ENCODE results near the gene PRR5L.

The PRR5L gene

GRCh38 chr11:36300650-36301049 is 4.6 kb downstream of the PRR5L start:
- no peak for TF ChIP-seq CTCF (IDR thresholded peaks at IDR 0.05; ENCODE audit: extremely low read depth, missing control alignments)
- no peak for DNase-seq (ENCODE audit: low spot score)

GRCh38 chr11:36304351-36304750 is 8.3 kb downstream of the PRR5L start:
- no peak for DNase-seq (ENCODE audit: low spot score)
- TF ChIP-seq CTCF (IDR thresholded peaks at IDR 0.05; ENCODE audit: extremely low read depth, missing control alignments): no peak

GRCh38 chr11:36305047-36305446 is 9.0 kb downstream of the PRR5L start:
- DNase-seq (ENCODE audit: low spot score): no peak
- no peak for TF ChIP-seq CTCF (IDR thresholded peaks at IDR 0.05; ENCODE audit: extremely low read depth, missing control alignments)

GRCh38 chr11:36306888-36307287 is 10.8 kb downstream of the PRR5L start:
- no peak for DNase-seq (ENCODE audit: low spot score)
- no peak for TF ChIP-seq CTCF (IDR thresholded peaks at IDR 0.05; ENCODE audit: extremely low read depth, missing control alignments)

GRCh38 chr11:36308577-36308976 is 12.5 kb downstream of the PRR5L start:
- DNase-seq (ENCODE audit: low spot score): no peak
- no peak for TF ChIP-seq CTCF (IDR thresholded peaks at IDR 0.05; ENCODE audit: extremely low read depth, missing control alignments)

GRCh38 chr11:36309779-36310178 is 13.7 kb downstream of the PRR5L start:
- no peak for TF ChIP-seq CTCF (IDR thresholded peaks at IDR 0.05; ENCODE audit: extremely low read depth, missing control alignments)
- DNase-seq (ENCODE audit: low spot score): no peak

- TF ChIP-seq CTCF (IDR thresholded peaks at IDR 0.05; ENCODE audit: extremely low read depth, missing control alignments): no peak
- DNase-seq (ENCODE audit: low spot score): no peak
Observed at GRCh38 chr11:36311926-36312595, 16.0 kb downstream of the PRR5L start.

All from GM20000 (cell line).